GM12878 (cell line): ENCODE results near the gene JAML. TPM values are rescaled to one million over a fixed set of nuclear protein-coding genes. Genes with fewer than 3 reads are reported as not detected.

Experiments
- CBX3 ChIP-seq: fragments of 200-600 bp; sonication (generic); IDR thresholded peaks from 2 replicates; pipeline ENCODE4 v1.6.1; 2016; ENCODE audit warnings: low read depth, borderline replicate concordance
- CREM ChIP-seq: IDR thresholded peaks from 2 replicates; pipeline ENCODE4 v1.6.1; 2014; ENCODE audit warnings: antibody characterized with exemption, low read depth
- CTCF ChIP-seq, 3 experiments: IDR thresholded peaks in 2 of 3; conservative IDR thresholded peaks in 1 of 3; 2 replicates each; pipeline ENCODE4 v1.5.1; 2011; ENCODE audit warnings: low read depth in 3 of 3, low read length in 3 of 3, mild to moderate bottlenecking in 3 of 3, control low read depth in 2 of 3, moderate library complexity in 2 of 3, inconsistent platforms in 1 of 3, mixed read lengths in 1 of 3; ENCODE audit not compliant: control insufficient read depth in 2 of 3, insufficient read depth in 1 of 3; ENCODE audit errors: extremely low read depth in 1 of 3
- GATAD2B ChIP-seq: fragments of 450-650 bp; conservative IDR thresholded peaks from 2 replicates; pipeline ENCODE4 v1.6.1; 2017; ENCODE audit warnings: low read depth, mild to moderate bottlenecking, moderate library complexity
- HDAC6 ChIP-seq: fragments of 200-600 bp; sonication (generic); IDR thresholded peaks from one replicate; pipeline ENCODE4 v1.8.0; 2017; ENCODE audit warnings: antibody characterized with exemption; ENCODE audit not compliant: unreplicated experiment
- IKZF1 ChIP-seq: fragments of 450-650 bp; conservative IDR thresholded peaks from 2 replicates; pipeline ENCODE4 v1.6.1; 2017; ENCODE audit warnings: antibody characterized with exemption, mild to moderate bottlenecking
- YY1 ChIP-seq: IDR thresholded peaks from 2 replicates; pipeline ENCODE4 v1.6.1; 2011; ENCODE audit warnings: low read depth, mild to moderate bottlenecking, low read length
- ZNF217 ChIP-seq: fragments of 450-650 bp; IDR thresholded peaks from 2 replicates; pipeline ENCODE4 v1.6.1; 2017; ENCODE audit warnings: antibody characterized with exemption, mild to moderate bottlenecking
- polyA plus RNA-seq, 11 experiments: library from polyadenylated mRNA; depleted of rRNA in 4 of 11; unstranded in 6 of 11; stranded (reverse) in 5 of 11; fragments of >200 nt; fragmentation: Nextera tagmentation in 4 of 11; fragmentation: Illumina TruSeq in 1 of 11; extraction: Ambion mirVana in 4 of 11; extraction: Trizol in 1 of 11; gene quantifications; 1 replicate in 1 of 11; 2 replicates in 10 of 11; pipeline versions ENCODE4 v1.2.1 to v1.2.3, GENCODE V29; 2011 to 2016; ENCODE audit warnings: inconsistent platforms in 2 of 11, missing spikeins in 2 of 11, low read depth in 1 of 11
- total RNA-seq, 4 experiments: library from RNA; depleted of rRNA in 3 of 4; stranded (reverse); fragments of >200 nt in 3 of 4; fragmentation: Illumina TruSeq in 1 of 4; extraction: Trizol in 1 of 4; gene quantifications; 2 replicates each; pipeline versions ENCODE4 v1.2.1 to v1.2.3, GENCODE V29; 2013 to 2021
- TF ChIP-seq, protein P1 (sequence below): fragments of 450-650 bp; IDR thresholded peaks from 2 replicates; pipeline ENCODE4 v1.6.1; 2016; ENCODE audit warnings: mild to moderate bottlenecking, moderate library complexity, borderline replicate concordance
- TF ChIP-seq, protein P2 (sequence below): fragments of 450-650 bp; formaldehyde crosslinking; IDR thresholded peaks from 2 replicates; pipeline ENCODE4 v1.5.0; 2022; ENCODE audit warnings: mild to moderate bottlenecking, missing genetic modification characterization
- TF ChIP-seq, protein P3 (sequence below): IDR thresholded peaks from 2 replicates; pipeline ENCODE4 v1.6.1; 2011; ENCODE audit warnings: borderline replicate concordance, low read depth, mild to moderate bottlenecking, moderate library complexity, low read length; ENCODE audit not compliant: insufficient read depth, poor library complexity, severe bottlenecking

JAML gene
- total and polyA plus RNA-seq, 10 of the 15 experiments (the other 5 are each of a cell fraction or from before 2014, with no cell fraction given) = 0.60 to 8.1 (median 3.5) TPM

DNA sequence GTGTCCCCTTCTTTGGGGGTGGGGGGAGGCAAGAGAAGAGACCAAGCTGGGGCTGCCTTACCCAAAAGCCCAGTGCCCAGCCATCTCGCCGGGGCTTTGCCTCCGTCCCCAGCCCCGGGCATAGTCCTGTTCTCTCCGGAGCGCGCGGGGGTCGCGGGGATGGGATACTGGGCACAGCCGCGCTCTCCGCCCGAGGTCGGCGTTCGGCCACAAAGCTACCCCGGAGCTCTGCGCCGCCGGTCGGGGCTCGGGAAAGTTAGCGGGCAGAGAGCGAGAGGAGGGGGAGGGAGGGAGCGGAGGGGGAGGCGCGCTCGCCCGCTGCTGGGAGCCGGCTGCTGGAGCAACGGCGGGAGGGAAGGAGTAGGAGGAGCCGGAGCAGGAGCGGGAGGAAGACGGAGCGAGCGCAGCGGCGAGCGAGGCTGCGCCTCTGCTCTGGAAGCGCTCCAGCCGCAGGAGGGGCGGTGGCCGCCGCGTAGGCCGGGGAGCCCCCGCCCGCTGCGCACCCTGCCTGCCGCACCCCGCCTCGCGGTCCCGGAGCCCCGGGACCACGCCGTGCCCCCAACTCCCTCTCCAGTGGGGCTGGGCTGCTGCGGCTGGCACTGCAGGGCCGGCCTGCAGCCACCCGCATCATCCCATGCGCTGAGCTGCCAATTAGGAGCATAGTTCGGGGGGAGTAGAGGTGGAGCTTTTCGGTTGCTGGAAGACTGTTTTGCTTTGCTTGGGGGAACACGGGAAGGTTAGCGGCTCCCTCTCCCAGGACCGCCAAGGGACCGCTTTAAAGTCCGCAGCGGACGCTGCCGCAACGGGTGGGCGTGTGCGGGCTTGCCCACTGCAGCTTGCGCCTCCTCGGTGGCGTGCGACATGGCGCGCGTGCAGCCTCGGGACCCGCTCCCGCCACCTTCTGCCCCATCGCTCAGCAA, 72.0 kb downstream of the JAML start, which contains the start of gene SCN4B (continued):
- TF ChIP-seq, protein P1, sequence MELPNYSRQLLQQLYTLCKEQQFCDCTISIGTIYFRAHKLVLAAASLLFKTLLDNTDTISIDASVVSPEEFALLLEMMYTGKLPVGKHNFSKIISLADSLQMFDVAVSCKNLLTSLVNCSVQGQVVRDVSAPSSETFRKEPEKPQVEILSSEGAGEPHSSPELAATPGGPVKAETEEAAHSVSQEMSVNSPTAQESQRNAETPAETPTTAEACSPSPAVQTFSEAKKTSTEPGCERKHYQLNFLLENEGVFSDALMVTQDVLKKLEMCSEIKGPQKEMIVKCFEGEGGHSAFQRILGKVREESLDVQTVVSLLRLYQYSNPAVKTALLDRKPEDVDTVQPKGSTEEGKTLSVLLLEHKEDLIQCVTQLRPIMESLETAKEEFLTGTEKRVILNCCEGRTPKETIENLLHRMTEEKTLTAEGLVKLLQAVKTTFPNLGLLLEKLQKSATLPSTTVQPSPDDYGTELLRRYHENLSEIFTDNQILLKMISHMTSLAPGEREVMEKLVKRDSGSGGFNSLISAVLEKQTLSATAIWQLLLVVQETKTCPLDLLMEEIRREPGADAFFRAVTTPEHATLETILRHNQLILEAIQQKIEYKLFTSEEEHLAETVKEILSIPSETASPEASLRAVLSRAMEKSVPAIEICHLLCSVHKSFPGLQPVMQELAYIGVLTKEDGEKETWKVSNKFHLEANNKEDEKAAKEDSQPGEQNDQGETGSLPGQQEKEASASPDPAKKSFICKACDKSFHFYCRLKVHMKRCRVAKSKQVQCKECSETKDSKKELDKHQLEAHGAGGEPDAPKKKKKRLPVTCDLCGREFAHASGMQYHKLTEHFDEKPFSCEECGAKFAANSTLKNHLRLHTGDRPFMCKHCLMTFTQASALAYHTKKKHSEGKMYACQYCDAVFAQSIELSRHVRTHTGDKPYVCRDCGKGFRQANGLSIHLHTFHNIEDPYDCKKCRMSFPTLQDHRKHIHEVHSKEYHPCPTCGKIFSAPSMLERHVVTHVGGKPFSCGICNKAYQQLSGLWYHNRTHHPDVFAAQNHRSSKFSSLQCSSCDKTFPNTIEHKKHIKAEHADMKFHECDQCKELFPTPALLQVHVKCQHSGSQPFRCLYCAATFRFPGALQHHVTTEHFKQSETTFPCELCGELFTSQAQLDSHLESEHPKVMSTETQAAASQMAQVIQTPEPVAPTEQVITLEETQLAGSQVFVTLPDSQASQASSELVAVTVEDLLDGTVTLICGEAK = no peak
- TF ChIP-seq CREM (no peak), YY1 (no peak), IKZF1 (peak; percentile 25; the same call in 1 of the 2 replicates), ZNF217 (no peak), CBX3 (no peak), HDAC6 (peak; percentile 81), GATAD2B (0 out of 2 replicates have a peak, but pooled peaks have one; percentile 35), CTCF (IDR thresholded peaks at IDR 0.05 in 2 of 3, conservative IDR thresholded peaks at IDR 0.05 in 1 of 3; ENCODE audit: control insufficient read depth in 2 of 3, extremely low read depth in 1 of 3, insufficient read depth in 1 of 3, low read depth in 3 of 3, low read length in 3 of 3) (no peak)
- TF ChIP-seq, protein P2, sequence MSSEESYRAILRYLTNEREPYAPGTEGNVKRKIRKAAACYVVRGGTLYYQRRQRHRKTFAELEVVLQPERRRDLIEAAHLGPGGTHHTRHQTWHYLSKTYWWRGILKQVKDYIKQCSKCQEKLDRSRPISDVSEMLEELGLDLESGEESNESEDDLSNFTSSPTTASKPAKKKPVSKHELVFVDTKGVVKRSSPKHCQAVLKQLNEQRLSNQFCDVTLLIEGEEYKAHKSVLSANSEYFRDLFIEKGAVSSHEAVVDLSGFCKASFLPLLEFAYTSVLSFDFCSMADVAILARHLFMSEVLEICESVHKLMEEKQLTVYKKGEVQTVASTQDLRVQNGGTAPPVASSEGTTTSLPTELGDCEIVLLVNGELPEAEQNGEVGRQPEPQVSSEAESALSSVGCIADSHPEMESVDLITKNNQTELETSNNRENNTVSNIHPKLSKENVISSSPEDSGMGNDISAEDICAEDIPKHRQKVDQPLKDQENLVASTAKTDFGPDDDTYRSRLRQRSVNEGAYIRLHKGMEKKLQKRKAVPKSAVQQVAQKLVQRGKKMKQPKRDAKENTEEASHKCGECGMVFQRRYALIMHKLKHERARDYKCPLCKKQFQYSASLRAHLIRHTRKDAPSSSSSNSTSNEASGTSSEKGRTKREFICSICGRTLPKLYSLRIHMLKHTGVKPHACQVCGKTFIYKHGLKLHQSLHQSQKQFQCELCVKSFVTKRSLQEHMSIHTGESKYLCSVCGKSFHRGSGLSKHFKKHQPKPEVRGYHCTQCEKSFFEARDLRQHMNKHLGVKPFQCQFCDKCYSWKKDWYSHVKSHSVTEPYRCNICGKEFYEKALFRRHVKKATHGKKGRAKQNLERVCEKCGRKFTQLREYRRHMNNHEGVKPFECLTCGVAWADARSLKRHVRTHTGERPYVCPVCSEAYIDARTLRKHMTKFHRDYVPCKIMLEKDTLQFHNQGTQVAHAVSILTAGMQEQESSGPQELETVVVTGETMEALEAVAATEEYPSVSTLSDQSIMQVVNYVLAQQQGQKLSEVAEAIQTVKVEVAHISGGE (CRISPR knock-in tag) = no peak
- TF ChIP-seq, protein P3, sequence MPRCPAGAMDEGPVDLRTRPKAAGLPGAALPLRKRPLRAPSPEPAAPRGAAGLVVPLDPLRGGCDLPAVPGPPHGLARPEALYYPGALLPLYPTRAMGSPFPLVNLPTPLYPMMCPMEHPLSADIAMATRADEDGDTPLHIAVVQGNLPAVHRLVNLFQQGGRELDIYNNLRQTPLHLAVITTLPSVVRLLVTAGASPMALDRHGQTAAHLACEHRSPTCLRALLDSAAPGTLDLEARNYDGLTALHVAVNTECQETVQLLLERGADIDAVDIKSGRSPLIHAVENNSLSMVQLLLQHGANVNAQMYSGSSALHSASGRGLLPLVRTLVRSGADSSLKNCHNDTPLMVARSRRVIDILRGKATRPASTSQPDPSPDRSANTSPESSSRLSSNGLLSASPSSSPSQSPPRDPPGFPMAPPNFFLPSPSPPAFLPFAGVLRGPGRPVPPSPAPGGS = no peak
